Measurements from ENCODE around the gene STPG1.

The STPG1 gene

DNA sequence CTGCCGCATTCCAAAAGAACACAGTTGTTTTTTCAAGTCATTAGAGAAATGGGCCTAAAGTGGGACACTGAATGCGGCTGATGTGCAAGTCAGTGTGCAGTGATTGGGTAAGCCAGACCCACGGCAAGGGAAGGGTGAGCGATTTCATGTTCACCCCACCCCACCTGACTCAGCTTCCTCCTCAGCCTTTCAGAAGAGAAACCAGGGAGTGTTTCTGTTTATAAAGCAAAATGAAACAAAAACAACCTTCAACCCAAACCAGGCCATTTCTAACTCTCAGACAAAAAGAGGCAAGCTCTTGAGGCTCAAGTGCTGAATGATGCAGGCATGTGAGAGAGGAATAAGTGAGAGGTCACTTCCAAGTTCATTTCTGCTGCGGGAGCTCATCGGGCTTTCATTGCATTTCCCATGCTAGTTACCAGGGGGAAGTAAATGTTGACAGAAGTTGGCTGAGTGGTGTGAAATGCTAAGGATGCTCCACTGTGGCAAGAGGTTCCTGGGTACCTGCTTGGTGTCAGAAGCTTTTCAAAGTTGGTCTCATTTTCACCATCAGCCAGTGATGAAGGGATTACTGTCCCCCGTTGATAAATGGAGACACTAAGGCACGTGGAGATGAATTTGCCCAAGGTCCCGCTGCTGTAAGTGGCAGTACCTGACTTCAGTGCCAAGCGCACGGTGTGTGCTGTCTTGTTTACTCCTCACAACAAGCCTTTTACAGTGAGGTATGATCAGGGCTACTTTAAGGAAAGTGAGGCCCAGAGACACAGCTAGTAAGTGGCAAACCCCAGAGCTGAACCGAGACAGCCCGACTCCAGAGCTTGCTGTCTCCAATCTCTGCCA lies 29.1 kb downstream of the STPG1 start:
- TF ChIP-seq, protein P1, sequence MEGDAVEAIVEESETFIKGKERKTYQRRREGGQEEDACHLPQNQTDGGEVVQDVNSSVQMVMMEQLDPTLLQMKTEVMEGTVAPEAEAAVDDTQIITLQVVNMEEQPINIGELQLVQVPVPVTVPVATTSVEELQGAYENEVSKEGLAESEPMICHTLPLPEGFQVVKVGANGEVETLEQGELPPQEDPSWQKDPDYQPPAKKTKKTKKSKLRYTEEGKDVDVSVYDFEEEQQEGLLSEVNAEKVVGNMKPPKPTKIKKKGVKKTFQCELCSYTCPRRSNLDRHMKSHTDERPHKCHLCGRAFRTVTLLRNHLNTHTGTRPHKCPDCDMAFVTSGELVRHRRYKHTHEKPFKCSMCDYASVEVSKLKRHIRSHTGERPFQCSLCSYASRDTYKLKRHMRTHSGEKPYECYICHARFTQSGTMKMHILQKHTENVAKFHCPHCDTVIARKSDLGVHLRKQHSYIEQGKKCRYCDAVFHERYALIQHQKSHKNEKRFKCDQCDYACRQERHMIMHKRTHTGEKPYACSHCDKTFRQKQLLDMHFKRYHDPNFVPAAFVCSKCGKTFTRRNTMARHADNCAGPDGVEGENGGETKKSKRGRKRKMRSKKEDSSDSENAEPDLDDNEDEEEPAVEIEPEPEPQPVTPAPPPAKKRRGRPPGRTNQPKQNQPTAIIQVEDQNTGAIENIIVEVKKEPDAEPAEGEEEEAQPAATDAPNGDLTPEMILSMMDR (IDR thresholded peaks at IDR 0.05; ENCODE audit: poor library complexity, severe bottlenecking) = no peak
- Histone ChIP-seq H3K27me3 (ENCODE audit: insufficient read depth, poor library complexity, severe bottlenecking) (no peaks in the 10 kb centered on the region), H3K4me1 (ENCODE audit: insufficient read depth, poor library complexity, severe bottlenecking) (peaks cover 63% of the 10 kb centered on the region), H3K4me3 (ENCODE audit: severe bottlenecking) (no peak overlapping the region), H3K9me3 (ENCODE audit: severe bottlenecking) (no peaks in the 10 kb centered on the region), H3K27ac (ENCODE audit: poor library complexity, severe bottlenecking) (peak overlapping the region; percentile 99), H3K36me3 (ENCODE audit: low read depth) (peaks cover 11% of the 10 kb centered on the region)
- DNase-seq (ENCODE audit: low spot score) (no peak), ATAC-seq (ENCODE audit: low read depth) (peak; percentile 52)

DNA sequence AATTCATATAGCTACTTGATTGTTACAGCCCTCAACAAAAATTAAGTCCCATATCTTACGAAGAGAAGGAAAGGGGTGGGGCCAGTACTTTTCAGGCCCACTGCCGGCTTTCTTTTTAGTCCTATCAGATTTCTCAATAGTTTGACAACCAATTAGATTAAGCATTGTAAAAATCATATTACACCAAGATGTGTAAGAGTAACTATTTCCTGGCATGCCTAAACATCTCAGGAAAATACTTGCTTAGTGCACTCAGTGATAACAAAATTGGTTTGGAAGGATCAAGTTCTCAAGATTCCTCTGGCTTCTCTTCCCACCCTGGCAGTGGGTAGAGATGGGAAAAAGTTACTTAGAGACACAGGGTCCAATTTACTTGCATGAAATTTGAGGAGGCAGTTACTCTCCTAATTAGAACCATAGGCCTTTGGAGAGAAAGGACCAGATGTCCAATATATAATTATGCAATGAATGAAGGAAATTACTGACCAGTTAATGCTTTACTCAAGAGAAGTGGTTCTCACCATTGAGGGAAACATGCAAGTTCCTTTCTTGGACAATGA lies 30.1 kb downstream of the STPG1 start:
- no peaks in the 10 kb centered on the region for H3K9me3 ChIP-seq (ENCODE audit: severe bottlenecking)
- DNase-seq (ENCODE audit: low spot score) (no peak), ATAC-seq (ENCODE audit: low read depth) (no peak)
- peaks cover 72% of the 10 kb centered on the region for H3K4me1 ChIP-seq (ENCODE audit: insufficient read depth, poor library complexity, severe bottlenecking)
- no peak overlapping the region for H3K4me3 ChIP-seq (ENCODE audit: severe bottlenecking)
- peaks cover 16% of the 10 kb centered on the region for H3K36me3 ChIP-seq (ENCODE audit: low read depth)
- H3K27ac ChIP-seq (ENCODE audit: poor library complexity, severe bottlenecking) = peak overlapping the region; percentile 99
- no peaks in the 10 kb centered on the region for H3K27me3 ChIP-seq (ENCODE audit: insufficient read depth, poor library complexity, severe bottlenecking)
- TF ChIP-seq, protein P1 (IDR thresholded peaks at IDR 0.05; ENCODE audit: poor library complexity, severe bottlenecking) = no peak

DNA sequence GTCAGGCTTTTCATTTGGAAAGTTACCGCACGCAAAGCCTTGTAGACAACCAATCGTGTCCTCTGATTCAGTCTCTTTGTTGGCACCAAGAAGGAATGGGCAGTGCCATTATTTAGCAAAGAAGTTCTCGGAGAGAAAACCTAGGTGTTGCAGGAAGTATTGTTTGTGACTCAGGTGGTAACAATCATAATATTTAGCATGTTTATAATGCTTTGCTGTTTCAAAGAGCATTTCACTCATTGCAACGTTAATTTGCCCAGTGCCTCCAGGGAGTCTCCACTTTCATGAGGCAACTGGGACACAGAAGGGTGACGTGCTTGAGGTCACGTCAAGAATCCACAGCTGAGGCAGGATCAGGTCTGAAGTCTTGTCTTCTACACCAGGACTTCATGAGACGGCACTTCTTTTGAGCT lies 31.4 kb downstream of the STPG1 start:
- TF ChIP-seq, protein P1 (IDR thresholded peaks at IDR 0.05; ENCODE audit: poor library complexity, severe bottlenecking) = no peak
- H3K4me3 ChIP-seq (ENCODE audit: severe bottlenecking) = no peak overlapping the region
- H3K9me3 ChIP-seq (ENCODE audit: severe bottlenecking) = no peaks in the 10 kb centered on the region
- H3K4me1 ChIP-seq (ENCODE audit: insufficient read depth, poor library complexity, severe bottlenecking) = peaks cover 72% of the 10 kb centered on the region
- ATAC-seq (ENCODE audit: low read depth) (peak; percentile 77), DNase-seq (ENCODE audit: low spot score) (no peak)
- no peaks in the 10 kb centered on the region for H3K27me3 ChIP-seq (ENCODE audit: insufficient read depth, poor library complexity, severe bottlenecking)
- H3K36me3 ChIP-seq (ENCODE audit: low read depth) = peaks cover 25% of the 10 kb centered on the region
- peak overlapping the region; percentile 99 for H3K27ac ChIP-seq (ENCODE audit: poor library complexity, severe bottlenecking)

DNA sequence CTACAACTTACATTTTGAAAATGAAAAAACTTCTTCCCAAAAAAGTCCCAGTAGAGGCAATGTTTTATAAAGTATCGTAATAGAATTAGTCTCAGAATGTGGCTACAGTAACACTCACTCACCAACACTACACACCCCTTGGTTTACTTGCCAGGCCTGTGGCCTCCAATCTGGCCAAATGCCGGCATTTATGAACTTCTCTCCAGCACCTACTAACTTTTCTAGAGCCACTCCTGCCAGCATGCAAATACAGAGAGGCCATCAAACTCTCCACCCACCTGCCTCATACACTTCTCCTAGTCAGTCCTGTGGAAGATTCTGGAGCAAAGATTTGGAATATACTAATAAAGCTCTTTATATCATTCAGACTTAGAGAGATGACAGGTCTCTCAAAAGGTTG lies 32.3 kb downstream of the STPG1 start:
- H3K27me3 ChIP-seq (ENCODE audit: insufficient read depth, poor library complexity, severe bottlenecking) = no peaks in the 10 kb centered on the region
- peaks cover 75% of the 10 kb centered on the region for H3K4me1 ChIP-seq (ENCODE audit: insufficient read depth, poor library complexity, severe bottlenecking)
- H3K4me3 ChIP-seq (ENCODE audit: severe bottlenecking) = no peak overlapping the region
- peak overlapping the region; percentile 99 for H3K27ac ChIP-seq (ENCODE audit: poor library complexity, severe bottlenecking)
- ATAC-seq (ENCODE audit: low read depth) = no peak
- no peak for DNase-seq (ENCODE audit: low spot score)
- TF ChIP-seq, protein P1 (IDR thresholded peaks at IDR 0.05; ENCODE audit: poor library complexity, severe bottlenecking) = no peak
- peaks cover 25% of the 10 kb centered on the region for H3K36me3 ChIP-seq (ENCODE audit: low read depth)
- no peaks in the 10 kb centered on the region for H3K9me3 ChIP-seq (ENCODE audit: severe bottlenecking)

DNA sequence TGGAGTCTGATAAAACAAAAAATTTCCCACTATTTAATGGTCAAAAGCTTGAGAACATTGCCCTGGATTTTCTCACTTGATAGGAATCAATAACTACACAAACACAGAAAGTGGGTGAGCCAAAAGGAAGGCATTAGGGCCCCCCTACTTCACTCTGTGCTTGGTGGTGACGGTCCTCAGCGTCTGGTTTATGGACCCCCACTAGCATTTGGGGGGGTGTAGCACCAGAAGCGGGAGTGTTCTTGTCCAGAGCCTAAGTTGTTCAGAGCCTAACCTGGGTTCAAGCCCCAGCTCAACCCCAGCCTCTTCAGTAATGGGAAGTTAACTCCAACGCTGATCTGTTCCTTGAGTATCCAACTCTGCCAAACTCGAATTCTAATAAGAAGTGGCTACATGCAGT lies 33.1 kb downstream of the STPG1 start:
- H3K4me1 ChIP-seq (ENCODE audit: insufficient read depth, poor library complexity, severe bottlenecking) = peaks cover 75% of the 10 kb centered on the region
- peaks cover 25% of the 10 kb centered on the region for H3K36me3 ChIP-seq (ENCODE audit: low read depth)
- no peak overlapping the region for H3K4me3 ChIP-seq (ENCODE audit: severe bottlenecking)
- ATAC-seq (ENCODE audit: low read depth) = no peak
- H3K27ac ChIP-seq (ENCODE audit: poor library complexity, severe bottlenecking) = peak overlapping the region; percentile 99
- TF ChIP-seq, protein P1 (IDR thresholded peaks at IDR 0.05; ENCODE audit: poor library complexity, severe bottlenecking) = no peak
- no peak for DNase-seq (ENCODE audit: low spot score)
- H3K27me3 ChIP-seq (ENCODE audit: insufficient read depth, poor library complexity, severe bottlenecking) = no peaks in the 10 kb centered on the region
- no peaks in the 10 kb centered on the region for H3K9me3 ChIP-seq (ENCODE audit: severe bottlenecking)

Measured in RWPE2 (cell line).